Diencephalon (tissue), 1 donor: ENCODE measurements around the gene HTR7. TPM values are rescaled to one million over a fixed set of nuclear protein-coding genes. Genes with fewer than 3 reads are reported as not detected.

Experiments
- small RNA-seq: library from RNA; depleted of rRNA; stranded (forward); fragments of <200 nt; gene quantifications from one replicate; pipeline ENCODE3, GENCODE V24; 2014
- total RNA-seq: library from RNA; depleted of rRNA; stranded (reverse); fragments of >200 nt; gene quantifications from one replicate; pipeline ENCODE4 v1.2.3, GENCODE V29; 2014

HTR7 gene
- total RNA-seq, result 14.1 TPM

GRCh38 chr10:90857635-90858460 lies at the start of gene HTR7:
Gene HTR7 (minus strand): TSS chr10:90858039. CDS start chr10:90857671, 368 bp downstream.

GRCh38 chr10:90871766-90872647 lies 14.2 kb upstream of the HTR7 start, which contains the start of gene RPP30:
Gene RPP30 (plus strand): TSS chr10:90871974. CDS start chr10:90871987, 13 bp downstream.

Small RNA genes lying within 50 kb of the gene (small RNA-seq; reads per million reads assigned to genes)
- not detected for gene RF00019

Other genes with a start within 250 kb of the HTR7 start
- gene RPP30, start 13.9 kb upstream of the HTR7 start, total RNA-seq, result 58.6 TPM
- gene ANKRD1, start 63.0 kb upstream of the HTR7 start, total RNA-seq, result not detected